SK-N-MC (cell line): ENCODE data around the gene PDE7B.

ENCODE experiments used
- DNase-seq: peaks from one replicate; pipeline ENCODE4 v3.0.0-alpha.2; 2011; ENCODE audit warnings: low read depth, low spot score
- H3K27ac ChIP-seq: fragments of 200-600 bp; sonication (generic); 2 replicates; pipeline ENCODE4 v1.5.1; 2016; ENCODE audit warnings: mixed run types
- H3K36me3 ChIP-seq: fragments of 200-600 bp; sonication (generic); 2 replicates; pipeline ENCODE4 v1.6.1; 2017; ENCODE audit warnings: antibody characterized with exemption, low read length, mixed read lengths; ENCODE audit not compliant: insufficient read depth
- H3K4me3 ChIP-seq: fragments of 200-600 bp; sonication (generic); 2 replicates; pipeline ENCODE4 v1.5.1; 2016
- H3K9ac ChIP-seq: fragments of 200-600 bp; sonication (generic); 2 replicates; pipeline ENCODE4 v1.8.0; 2017; ENCODE audit warnings: mixed run types, mixed read lengths; ENCODE audit not compliant: insufficient read length
- H3K9me3 ChIP-seq: fragments of 200-600 bp; sonication (generic); 2 replicates; pipeline ENCODE4 v1.6.1; 2017; ENCODE audit warnings: low read depth, mild to moderate bottlenecking, antibody characterized with exemption, low read length, moderate library complexity, mixed read lengths
- EZH2 ChIP-seq: fragments of 200-600 bp; sonication (generic); IDR thresholded peaks from one replicate; pipeline ENCODE4 v1.6.1; 2017; ENCODE audit warnings: antibody characterized with exemption
- FOXP2 ChIP-seq: optimal IDR thresholded peaks from 2 replicates; pipeline ENCODE3; 2011; ENCODE audit warnings: mild to moderate bottlenecking, moderate library complexity; ENCODE audit not compliant: insufficient read depth; ENCODE audit errors: extremely low read length, control extremely low read depth
- POLR2AphosphoS5 ChIP-seq: IDR thresholded peaks from 2 replicates; pipeline ENCODE4 v1.6.1; 2012; ENCODE audit warnings: mild to moderate bottlenecking, low read depth, low read length, borderline replicate concordance

PDE7B gene

DNA sequence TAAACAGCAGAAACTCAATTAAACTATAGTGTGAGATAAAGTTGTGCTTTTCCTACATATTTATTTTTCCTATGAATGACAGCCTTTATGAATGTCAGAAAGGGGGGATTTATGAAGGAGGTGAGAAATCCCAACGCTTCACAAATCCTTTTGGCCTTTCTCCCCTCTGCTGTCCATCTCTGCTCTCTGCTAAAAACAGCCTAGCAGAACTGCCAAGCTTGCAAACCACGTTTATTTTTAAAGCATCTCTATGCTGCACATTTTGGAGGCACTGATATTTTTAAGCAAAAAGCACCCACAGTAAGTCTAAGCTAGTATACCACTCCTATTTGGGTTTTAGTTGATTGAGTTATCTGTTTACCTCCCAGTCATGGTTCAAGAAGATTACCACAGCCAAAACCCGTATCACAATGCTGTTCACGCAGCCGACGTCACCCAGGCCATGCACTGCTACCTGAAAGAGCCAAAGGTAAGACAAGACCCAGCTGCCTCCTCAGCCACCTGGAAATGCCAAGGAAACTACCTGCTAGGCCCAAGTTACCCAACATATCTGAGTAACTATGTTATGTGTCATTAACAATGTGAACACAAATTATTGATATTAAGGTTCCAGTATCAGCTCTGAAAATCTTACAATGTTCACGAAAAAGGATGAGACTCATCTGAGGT is 302.3 kb downstream of the PDE7B start:
- Histone ChIP-seq H3K27ac (no peak overlapping the region), H3K4me3 (no peak overlapping the region), H3K36me3 (no peaks in the 10 kb centered on the region), H3K9me3 (no peaks in the 10 kb centered on the region), H3K9ac (no peak overlapping the region)
- no peak for TF ChIP-seq POLR2AphosphoS5
- no peak for TF ChIP-seq EZH2
- TF ChIP-seq FOXP2, result no peak
- no peak for DNase-seq

- no peaks in the 10 kb centered on the region for H3K36me3 ChIP-seq
- TF ChIP-seq EZH2, result no peak
- no peak for TF ChIP-seq FOXP2
- no peak for TF ChIP-seq POLR2AphosphoS5
- DNase-seq, result no peak
- no peak overlapping the region for H3K27ac ChIP-seq
- no peak overlapping the region for H3K4me3 ChIP-seq
- H3K9ac ChIP-seq, result no peak overlapping the region
- no peaks in the 10 kb centered on the region for H3K9me3 ChIP-seq
Measured at GRCh38 chr6:136155191-136155590, 303.7 kb downstream of the PDE7B start.

DNA sequence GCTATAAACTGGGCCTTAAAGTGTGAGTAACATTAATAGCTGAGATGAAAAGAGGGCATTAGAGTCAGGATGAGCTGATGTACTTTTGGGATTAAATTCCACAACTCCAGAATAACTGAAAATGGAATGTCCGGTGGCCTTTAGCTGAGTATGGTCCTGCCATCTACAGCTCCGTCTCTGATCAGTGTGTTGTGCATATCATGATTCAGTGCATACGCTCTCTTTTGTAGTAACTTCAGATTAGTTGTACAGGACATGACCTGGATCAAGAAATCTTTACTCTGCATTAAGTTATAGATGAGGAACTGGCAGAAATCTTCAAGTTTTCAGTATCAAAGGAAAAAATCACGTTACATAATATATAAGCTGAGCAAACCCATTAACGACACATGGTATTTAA is 306.2 kb downstream of the PDE7B start:
- TF ChIP-seq POLR2AphosphoS5 (no peak), FOXP2 (no peak), EZH2 (no peak)
- no peak overlapping the region for H3K27ac ChIP-seq
- H3K36me3 ChIP-seq, result no peaks in the 10 kb centered on the region
- H3K9ac ChIP-seq, result no peak overlapping the region
- H3K9me3 ChIP-seq, result no peaks in the 10 kb centered on the region
- DNase-seq, result no peak
- H3K4me3 ChIP-seq, result no peak overlapping the region

GRCh38 chr6:136158387-136158821 is 306.9 kb downstream of the PDE7B start:
- Histone ChIP-seq H3K27ac (no peak overlapping the region), H3K36me3 (no peaks in the 10 kb centered on the region), H3K9me3 (no peaks in the 10 kb centered on the region), H3K9ac (no peak overlapping the region), H3K4me3 (no peak overlapping the region)
- TF ChIP-seq FOXP2 (no peak), POLR2AphosphoS5 (no peak), EZH2 (no peak)
- DNase-seq, result no peak

- no peak for DNase-seq
- Histone ChIP-seq H3K9me3 (no peaks in the 10 kb centered on the region), H3K9ac (no peak overlapping the region), H3K27ac (no peak overlapping the region), H3K36me3 (no peaks in the 10 kb centered on the region), H3K4me3 (no peak overlapping the region)
- TF ChIP-seq EZH2 (no peak), POLR2AphosphoS5 (no peak), FOXP2 (no peak)
Measured at GRCh38 chr6:136158971-136159370, 307.5 kb downstream of the PDE7B start.

DNA sequence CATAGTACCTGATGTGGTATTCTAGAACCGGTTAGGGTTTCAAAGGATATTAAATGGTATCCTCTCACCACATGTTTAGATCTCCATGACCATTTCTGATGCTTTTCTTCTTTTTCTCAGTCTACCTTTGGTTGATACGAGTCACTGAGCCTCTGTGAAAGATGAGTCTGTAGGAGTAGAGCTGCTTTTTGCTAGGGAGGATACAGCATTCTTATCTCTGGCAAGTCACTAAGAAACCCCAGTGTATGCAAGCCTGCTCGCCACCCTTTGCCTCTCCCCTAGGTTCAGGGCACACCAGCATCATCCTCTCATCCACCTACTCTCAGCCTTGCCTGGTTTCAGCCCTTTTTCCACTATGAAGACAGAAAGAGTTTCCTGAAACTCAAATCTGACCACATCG is 308.7 kb downstream of the PDE7B start:
- Histone ChIP-seq H3K9me3 (no peaks in the 10 kb centered on the region), H3K36me3 (no peaks in the 10 kb centered on the region), H3K4me3 (no peak overlapping the region), H3K9ac (no peak overlapping the region), H3K27ac (no peak overlapping the region)
- no peak for TF ChIP-seq EZH2
- no peak for TF ChIP-seq FOXP2
- TF ChIP-seq POLR2AphosphoS5, result no peak
- DNase-seq, result no peak

DNA sequence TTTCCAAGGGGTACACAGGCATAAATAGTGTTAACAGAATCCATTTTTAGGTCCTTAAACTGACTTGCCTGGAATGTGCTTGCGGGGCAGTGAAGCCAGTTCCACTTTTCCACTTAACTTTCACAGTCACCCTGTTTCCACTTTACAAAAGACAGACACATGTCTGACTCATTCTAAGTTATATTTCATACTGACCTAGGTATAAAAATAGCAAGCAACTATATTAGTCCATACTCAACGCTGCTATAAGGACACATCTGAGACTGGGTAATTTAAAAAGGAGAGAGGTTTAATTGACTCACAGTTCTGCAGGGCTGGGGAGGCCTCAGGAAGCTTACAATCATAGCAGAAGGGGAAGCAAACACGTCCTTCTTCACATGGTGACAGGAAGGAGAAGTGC is 310.4 kb downstream of the PDE7B start:
- TF ChIP-seq POLR2AphosphoS5 (no peak), EZH2 (no peak), FOXP2 (no peak)
- no peak overlapping the region for H3K4me3 ChIP-seq
- no peaks in the 10 kb centered on the region for H3K36me3 ChIP-seq
- no peak overlapping the region for H3K27ac ChIP-seq
- H3K9me3 ChIP-seq, result no peaks in the 10 kb centered on the region
- no peak overlapping the region for H3K9ac ChIP-seq
- no peak for DNase-seq

DNA sequence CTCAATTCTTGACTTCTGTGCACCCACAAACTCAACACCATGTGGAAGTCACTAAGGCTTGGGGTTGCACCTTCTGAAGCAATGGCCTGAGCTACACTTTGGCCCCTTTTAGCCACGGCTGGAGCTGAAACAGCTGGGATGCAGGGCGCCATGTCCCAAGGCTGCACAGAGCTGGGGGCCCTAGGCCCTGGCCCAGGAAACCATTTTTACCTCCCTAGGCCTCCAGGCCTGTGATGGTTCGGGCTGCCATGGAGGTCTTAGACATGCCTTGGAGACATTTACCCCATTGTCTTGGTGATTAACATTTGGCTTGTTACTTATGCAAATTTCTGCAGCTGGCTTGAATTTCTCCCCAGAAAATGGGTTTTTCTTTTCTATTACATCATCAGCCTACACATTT is 311.8 kb downstream of the PDE7B start:
- DNase-seq, result no peak
- no peak for TF ChIP-seq POLR2AphosphoS5
- no peak for TF ChIP-seq FOXP2
- no peak for TF ChIP-seq EZH2
- H3K4me3 ChIP-seq, result no peak overlapping the region

GRCh38 chr6:136166815-136167214 is 315.3 kb downstream of the PDE7B start:
- no peak for DNase-seq
- TF ChIP-seq FOXP2 (no peak), POLR2AphosphoS5 (no peak), EZH2 (no peak)
- H3K27ac ChIP-seq, result no peak overlapping the region
- no peaks in the 10 kb centered on the region for H3K9me3 ChIP-seq
- no peaks in the 10 kb centered on the region for H3K36me3 ChIP-seq
- H3K9ac ChIP-seq, result no peak overlapping the region
- H3K4me3 ChIP-seq, result no peak overlapping the region

More for the DNA sequence above, 311.8 kb downstream of the PDE7B start:
- Histone ChIP-seq H3K27ac (no peak overlapping the region), H3K36me3 (no peaks in the 10 kb centered on the region), H3K9me3 (no peaks in the 10 kb centered on the region), H3K9ac (no peak overlapping the region)
